Measurements from ENCODE around the gene KANSL1.

KANSL1 gene

DNA sequence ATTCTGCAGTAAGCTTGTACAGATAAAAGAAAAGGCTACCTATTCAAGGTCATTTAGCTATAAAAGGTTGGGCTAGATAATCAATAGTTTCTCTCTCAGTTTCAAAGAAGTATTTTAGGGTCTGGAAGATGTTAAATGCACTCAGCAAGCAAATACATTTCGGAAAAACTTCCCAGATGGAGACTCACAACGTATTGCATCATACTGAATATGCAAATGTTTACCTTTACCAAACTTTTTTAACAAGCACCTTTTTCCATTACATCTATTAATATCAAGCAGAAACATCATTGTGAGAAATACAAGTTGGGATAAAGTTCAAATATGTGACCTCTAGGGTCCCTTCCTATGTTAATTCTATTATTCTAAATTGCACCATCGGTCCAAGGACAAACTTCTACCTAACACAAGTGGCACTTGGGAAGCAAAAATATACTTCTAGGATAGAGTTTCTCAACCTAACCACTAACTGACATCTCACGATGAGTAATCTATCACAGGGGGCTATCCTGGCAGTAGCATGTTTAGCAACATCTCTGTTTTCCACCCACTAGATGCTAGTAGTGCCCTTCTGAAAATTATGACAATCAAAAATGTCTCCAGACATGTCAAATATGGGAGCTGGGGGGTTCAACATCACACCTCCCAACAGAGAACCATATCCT lies 14.5 kb downstream of the KANSL1 start:
- TF ChIP-seq MYC (IDR thresholded peaks at IDR 0.05; ENCODE audit: low read depth, low read length) (no peak; the same call in 1 of the 2 replicates), POLR2A (IDR thresholded peaks at IDR 0.05; ENCODE audit: extremely low read depth, insufficient read length) (no peak), CTCF (IDR thresholded peaks at IDR 0.05; ENCODE audit: low read depth, low read length) (no peak)
- TF ChIP-seq, protein P1, sequence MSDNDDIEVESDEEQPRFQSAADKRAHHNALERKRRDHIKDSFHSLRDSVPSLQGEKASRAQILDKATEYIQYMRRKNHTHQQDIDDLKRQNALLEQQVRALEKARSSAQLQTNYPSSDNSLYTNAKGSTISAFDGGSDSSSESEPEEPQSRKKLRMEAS (IDR thresholded peaks at IDR 0.05; ENCODE audit: low read depth, low read length): no peak
- peak; percentile 93 for DNase-seq (ENCODE audit: low read depth)
- peak overlapping the region; percentile 46 for H3K4me3 ChIP-seq (ENCODE audit: low read depth, low read length)

- no peak overlapping the region for H3K4me3 ChIP-seq (ENCODE audit: low read depth, low read length)
- no peak for DNase-seq (ENCODE audit: low read depth)
- TF ChIP-seq, protein P1 (IDR thresholded peaks at IDR 0.05; ENCODE audit: low read depth, low read length): no peak
- TF ChIP-seq POLR2A (IDR thresholded peaks at IDR 0.05; ENCODE audit: extremely low read depth, insufficient read length) (no peak), MYC (IDR thresholded peaks at IDR 0.05; ENCODE audit: low read depth, low read length) (no peak), CTCF (IDR thresholded peaks at IDR 0.05; ENCODE audit: low read depth, low read length) (no peak)
Measured at GRCh38 chr17:46176975-46177374, 16.3 kb downstream of the KANSL1 start.

GRCh38 chr17:46175891-46176290 lies 17.3 kb downstream of the KANSL1 start:
- H3K4me3 ChIP-seq (ENCODE audit: low read depth, low read length): no peak overlapping the region
- no peak for DNase-seq (ENCODE audit: low read depth)
- TF ChIP-seq POLR2A (IDR thresholded peaks at IDR 0.05; ENCODE audit: extremely low read depth, insufficient read length) (no peak), MYC (IDR thresholded peaks at IDR 0.05; ENCODE audit: low read depth, low read length) (no peak), CTCF (IDR thresholded peaks at IDR 0.05; ENCODE audit: low read depth, low read length) (no peak)
- TF ChIP-seq, protein P1 (IDR thresholded peaks at IDR 0.05; ENCODE audit: low read depth, low read length): no peak

GRCh38 chr17:46173153-46173552 lies 20.1 kb downstream of the KANSL1 start:
- no peak overlapping the region for H3K4me3 ChIP-seq (ENCODE audit: low read depth, low read length)
- no peak for DNase-seq (ENCODE audit: low read depth)
- TF ChIP-seq, protein P1 (IDR thresholded peaks at IDR 0.05; ENCODE audit: low read depth, low read length): no peak
- no peak for TF ChIP-seq POLR2A (IDR thresholded peaks at IDR 0.05; ENCODE audit: extremely low read depth, insufficient read length)
- no peak for TF ChIP-seq CTCF (IDR thresholded peaks at IDR 0.05; ENCODE audit: low read depth, low read length)
- no peak for TF ChIP-seq MYC (IDR thresholded peaks at IDR 0.05; ENCODE audit: low read depth, low read length)

DNA sequence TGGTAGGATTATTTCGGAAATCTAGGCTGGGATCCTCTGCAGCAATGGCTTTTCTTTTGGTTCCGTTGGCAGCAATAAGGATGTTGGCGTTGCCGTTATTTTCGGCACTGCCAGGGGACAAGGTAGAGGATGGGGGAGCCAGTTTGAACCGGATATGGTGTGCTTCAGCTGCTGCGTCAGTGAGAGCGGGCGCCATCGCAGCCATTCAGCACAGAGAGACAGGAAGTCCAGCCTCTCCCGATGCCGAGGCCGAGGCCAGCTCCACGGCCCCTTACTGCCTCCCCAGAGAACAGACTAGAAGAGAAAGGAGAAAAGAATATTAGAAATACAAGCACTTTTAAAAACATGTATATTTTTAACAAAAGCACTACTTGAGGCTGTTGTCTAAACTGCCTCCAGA lies 21.3 kb downstream of the KANSL1 start:
- DNase-seq (ENCODE audit: low read depth): no peak
- H3K4me3 ChIP-seq (ENCODE audit: low read depth, low read length): no peak overlapping the region
- TF ChIP-seq MYC (IDR thresholded peaks at IDR 0.05; ENCODE audit: low read depth, low read length) (no peak), CTCF (IDR thresholded peaks at IDR 0.05; ENCODE audit: low read depth, low read length) (no peak), POLR2A (IDR thresholded peaks at IDR 0.05; ENCODE audit: extremely low read depth, insufficient read length) (no peak)
- TF ChIP-seq, protein P1 (IDR thresholded peaks at IDR 0.05; ENCODE audit: low read depth, low read length): no peak

Data from NB4 (cell line).